Measurements from ENCODE around the gene CYP2W1. TPM values are rescaled to one million over a fixed set of nuclear protein-coding genes. Genes with fewer than 3 reads are reported as not detected.

The CYP2W1 gene
- total and polyA plus RNA-seq, 3 experiments from 2014 or later, result not detected

- H3K4me1 Mint-ChIP-seq, result peaks cover 14 to 15% (median 14%) of the 10 kb centered on the region in 3 donors
- H3K27ac ChIP-seq (ENCODE audit: low read depth, low read length), result no peak overlapping the region
- ChIA-PET CTCF (interaction anchor here (1.1 to 6.9 kb wide), 2 partner anchors 16 to 198 kb away, joined by 3 to 43 read pairs; no protein-coding TSS in a partner anchor), POLR2A (no interaction called here)
- peak overlapping the region in 2 of 8 donors; percentile 11 to 58 for H3K27ac Mint-ChIP-seq
- H3K4me3 ChIP-seq (ENCODE audit: low read length), result no peak overlapping the region
- no peak for DNase-seq
- H3K4me1 ChIP-seq (ENCODE audit: insufficient read depth, low read length), result peaks cover 21% of the 10 kb centered on the region
- peak overlapping the region in 3 of 7 donors; percentile 24 to 66 (median 42) for H3K4me3 Mint-ChIP-seq
- H3K9me3 Mint-ChIP-seq, result no peaks in the 10 kb centered on the region
- H3K36me3 ChIP-seq (ENCODE audit: insufficient read depth, low read length), result peaks cover under 1% of the 10 kb centered on the region
- H3K36me3 Mint-ChIP-seq, result peaks cover 0 to 9% (median 0%) of the 10 kb centered on the region in 3 donors
- H3K27me3 Mint-ChIP-seq, result peaks cover 0 to 2% of the 10 kb centered on the region in 2 donors
- no peaks in the 10 kb centered on the region for H3K9me3 ChIP-seq (ENCODE audit: low read length)
- H3K27me3 ChIP-seq (ENCODE audit: insufficient read depth, low read length, poor library complexity, severe bottlenecking), result no peaks in the 10 kb centered on the region
Measured at GRCh38 chr7:978049-978346, 5.0 kb upstream of the CYP2W1 start.

- Mint-ChIP-seq H3K4me3 (peak overlapping the region in 1 of 7 donors; percentile 30), H3K9me3 (no peaks in the 10 kb centered on the region), H3K4me1 (peaks cover 8 to 10% (median 9%) of the 10 kb centered on the region in 3 donors), H3K36me3 (peaks cover 0 to 6% (median 0%) of the 10 kb centered on the region in 3 donors), H3K27me3 (peaks cover 0 to 2% of the 10 kb centered on the region in 2 donors), H3K27ac (peak overlapping the region in 1 of 8 donors; percentile 4)
- no peak for DNase-seq
- peaks cover 15% of the 10 kb centered on the region for H3K4me1 ChIP-seq (ENCODE audit: insufficient read depth, low read length)
- H3K4me3 ChIP-seq (ENCODE audit: low read length), result no peak overlapping the region
- no peaks in the 10 kb centered on the region for H3K36me3 ChIP-seq (ENCODE audit: insufficient read depth, low read length)
- H3K27ac ChIP-seq (ENCODE audit: low read depth, low read length), result no peak overlapping the region
- no peaks in the 10 kb centered on the region for H3K9me3 ChIP-seq (ENCODE audit: low read length)
- CTCF ChIA-PET, result interaction anchor here (1.0 to 6.9 kb wide), 3 partner anchors 15 to 197 kb away, joined by 3 to 43 read pairs (median 3); no protein-coding TSS in a partner anchor
- no peaks in the 10 kb centered on the region for H3K27me3 ChIP-seq (ENCODE audit: insufficient read depth, low read length, poor library complexity, severe bottlenecking)
- POLR2A ChIA-PET, result no interaction called here
Measured at GRCh38 chr7:978416-979091, 4.4 kb upstream of the CYP2W1 start.

- Mint-ChIP-seq H3K4me3 (peak overlapping the region in 1 of 7 donors; percentile 34), H3K36me3 (peaks cover 0 to 6% (median 0%) of the 10 kb centered on the region in 3 donors), H3K4me1 (peaks cover 8% of the 10 kb centered on the region in 3 donors), H3K27ac (peak overlapping the region in 1 of 8 donors; percentile 0), H3K27me3 (peaks cover 0 to 2% of the 10 kb centered on the region in 2 donors), H3K9me3 (no peaks in the 10 kb centered on the region)
- Histone ChIP-seq H3K4me3 (ENCODE audit: low read length) (no peak overlapping the region), H3K27me3 (ENCODE audit: insufficient read depth, low read length, poor library complexity, severe bottlenecking) (no peaks in the 10 kb centered on the region), H3K36me3 (ENCODE audit: insufficient read depth, low read length) (no peaks in the 10 kb centered on the region), H3K4me1 (ENCODE audit: insufficient read depth, low read length) (peaks cover 10% of the 10 kb centered on the region), H3K27ac (ENCODE audit: low read depth, low read length) (no peak overlapping the region), H3K9me3 (ENCODE audit: low read length) (no peaks in the 10 kb centered on the region)
- ChIA-PET POLR2A (no interaction called here), CTCF (interaction anchor here (1.0 to 6.9 kb wide), 2 partner anchors 14 to 87 kb away, joined by 3 to 43 read pairs; no protein-coding TSS in a partner anchor)
- DNase-seq, result no peak
Measured at GRCh38 chr7:979151-979550, 3.8 kb upstream of the CYP2W1 start.

- DNase-seq, result no peak
- no peak overlapping the region for H3K4me3 ChIP-seq (ENCODE audit: low read length)
- Mint-ChIP-seq H3K36me3 (no peaks in the 10 kb centered on the region), H3K27me3 (peaks cover 0 to 3% of the 10 kb centered on the region in 2 donors), H3K4me1 (no peaks in the 10 kb centered on the region), H3K27ac (no peak overlapping the region), H3K9me3 (no peaks in the 10 kb centered on the region), H3K4me3 (peak overlapping the region in 1 of 7 donors; percentile 34)
- H3K27ac ChIP-seq (ENCODE audit: low read depth, low read length), result no peak overlapping the region
- H3K4me1 ChIP-seq (ENCODE audit: insufficient read depth, low read length), result peaks cover 5% of the 10 kb centered on the region
- H3K36me3 ChIP-seq (ENCODE audit: insufficient read depth, low read length), result no peaks in the 10 kb centered on the region
- ChIA-PET POLR2A (no interaction called here), CTCF (no interaction called here)
- no peaks in the 10 kb centered on the region for H3K27me3 ChIP-seq (ENCODE audit: insufficient read depth, low read length, poor library complexity, severe bottlenecking)
- H3K9me3 ChIP-seq (ENCODE audit: low read length), result no peaks in the 10 kb centered on the region
Measured at GRCh38 chr7:979886-980571, 3.0 kb upstream of the CYP2W1 start.

GRCh38 chr7:981793-982510 lies 1.0 kb upstream of the CYP2W1 start:
- H3K27ac ChIP-seq (ENCODE audit: low read depth, low read length), result no peak overlapping the region
- ChIA-PET POLR2A (no interaction called here), CTCF (interaction anchor here (2.6 to 2.8 kb wide), 2 partner anchors 12 to 84 kb away, joined by 9 to 17 read pairs; no protein-coding TSS in a partner anchor)
- no peaks in the 10 kb centered on the region for H3K9me3 Mint-ChIP-seq
- no peaks in the 10 kb centered on the region for H3K27me3 ChIP-seq (ENCODE audit: insufficient read depth, low read length, poor library complexity, severe bottlenecking)
- H3K27me3 Mint-ChIP-seq, result peaks cover 9 to 10% of the 10 kb centered on the region in 2 donors
- no peaks in the 10 kb centered on the region for H3K4me1 ChIP-seq (ENCODE audit: insufficient read depth, low read length)
- no peaks in the 10 kb centered on the region for H3K36me3 Mint-ChIP-seq
- H3K27ac Mint-ChIP-seq, result no peak overlapping the region
- no peak overlapping the region for H3K4me3 ChIP-seq (ENCODE audit: low read length)
- H3K4me3 Mint-ChIP-seq, result no peak overlapping the region
- no peaks in the 10 kb centered on the region for H3K4me1 Mint-ChIP-seq
- no peaks in the 10 kb centered on the region for H3K36me3 ChIP-seq (ENCODE audit: insufficient read depth, low read length)
- DNase-seq, result no peak
- no peaks in the 10 kb centered on the region for H3K9me3 ChIP-seq (ENCODE audit: low read length)

- H3K9me3 Mint-ChIP-seq, result no peaks in the 10 kb centered on the region
- H3K36me3 Mint-ChIP-seq, result no peaks in the 10 kb centered on the region
- CTCF ChIA-PET, result interaction anchor here (2.6 to 2.8 kb wide), 2 partner anchors 12 to 83 kb away, joined by 9 to 17 read pairs; no protein-coding TSS in a partner anchor
Measured at GRCh38 chr7:982511-983003, 424 bp upstream of the CYP2W1 start.

GRCh38 chr7:983616-984071 lies 663 bp downstream of the CYP2W1 start:
- Histone ChIP-seq H3K27ac (ENCODE audit: low read depth, low read length) (no peak overlapping the region), H3K4me1 (ENCODE audit: insufficient read depth, low read length) (no peaks in the 10 kb centered on the region), H3K27me3 (ENCODE audit: insufficient read depth, low read length, poor library complexity, severe bottlenecking) (no peaks in the 10 kb centered on the region), H3K4me3 (ENCODE audit: low read length) (no peak overlapping the region), H3K36me3 (ENCODE audit: insufficient read depth, low read length) (no peaks in the 10 kb centered on the region), H3K9me3 (ENCODE audit: low read length) (no peaks in the 10 kb centered on the region)
- Mint-ChIP-seq H3K27ac (no peak overlapping the region), H3K9me3 (no peaks in the 10 kb centered on the region), H3K36me3 (no peaks in the 10 kb centered on the region), H3K4me3 (no peak overlapping the region), H3K27me3 (peaks cover 9 to 10% of the 10 kb centered on the region in 2 donors), H3K4me1 (no peaks in the 10 kb centered on the region)
- CTCF ChIA-PET, result interaction anchor here (2.8 kb wide), 1 partner anchor 11 kb away, joined by 17 read pairs; no protein-coding TSS in a partner anchor
- POLR2A ChIA-PET, result no interaction called here
- no peak for DNase-seq

More at GRCh38 chr7:982511-983003, 424 bp upstream of the CYP2W1 start:
- POLR2A ChIA-PET, result no interaction called here
- Histone ChIP-seq H3K27me3 (ENCODE audit: insufficient read depth, low read length, poor library complexity, severe bottlenecking) (no peaks in the 10 kb centered on the region), H3K4me3 (ENCODE audit: low read length) (no peak overlapping the region), H3K4me1 (ENCODE audit: insufficient read depth, low read length) (no peaks in the 10 kb centered on the region), H3K27ac (ENCODE audit: low read depth, low read length) (no peak overlapping the region), H3K9me3 (ENCODE audit: low read length) (no peaks in the 10 kb centered on the region), H3K36me3 (ENCODE audit: insufficient read depth, low read length) (no peaks in the 10 kb centered on the region)
- no peak overlapping the region for H3K4me3 Mint-ChIP-seq
- H3K4me1 Mint-ChIP-seq, result no peaks in the 10 kb centered on the region
- no peak overlapping the region for H3K27ac Mint-ChIP-seq
- peaks cover 9 to 10% of the 10 kb centered on the region in 2 donors for H3K27me3 Mint-ChIP-seq
- no peak for DNase-seq

Data from CD8-positive, alpha-beta memory T cell (primary cell).